Brain microvascular endothelial cell (primary cell): Measurements from ENCODE around the gene RCAN2.

ENCODE experiments used
- DNase-seq: peaks from one replicate; pipeline ENCODE4 v3.0.0-alpha.2; 2020
- H3K27ac ChIP-seq: fragments of 250-450 bp; sonication (Bioruptor Pico); 2 replicates; pipeline ENCODE4 v1.5.1; 2020; ENCODE audit warnings: mild to moderate bottlenecking, moderate library complexity
- H3K27me3 ChIP-seq: fragments of 250-450 bp; sonication (Bioruptor Pico); replicated peaks from 2 replicates; pipeline ENCODE4 v1.5.1; 2020; ENCODE audit warnings: mild to moderate bottlenecking
- H3K36me3 ChIP-seq: fragments of 250-450 bp; sonication (Bioruptor Pico); replicated peaks from 2 replicates; pipeline ENCODE4 v1.5.1; 2020; ENCODE audit warnings: mild to moderate bottlenecking
- H3K4me3 ChIP-seq: 2 replicates; pipeline ENCODE4 v1.5.1; 2011; ENCODE audit warnings: low read depth, mild to moderate bottlenecking, control low read depth, low read length, moderate library complexity
- in situ Hi-C: cut with HindIII; loops from 2 replicates; pipeline ENCODE4 v1.10.0; 2017; ENCODE audit warnings: low sequenced_read_pairs, low pct_ligation_motif_present
- TF ChIP-seq, protein P1 (sequence below): IDR thresholded peaks from 2 replicates; pipeline ENCODE4 v1.5.1; 2011; ENCODE audit warnings: low read depth, mild to moderate bottlenecking, moderate library complexity, low read length, control low read depth, inconsistent platforms; ENCODE audit errors: missing control alignments

The RCAN2 gene

DNA sequence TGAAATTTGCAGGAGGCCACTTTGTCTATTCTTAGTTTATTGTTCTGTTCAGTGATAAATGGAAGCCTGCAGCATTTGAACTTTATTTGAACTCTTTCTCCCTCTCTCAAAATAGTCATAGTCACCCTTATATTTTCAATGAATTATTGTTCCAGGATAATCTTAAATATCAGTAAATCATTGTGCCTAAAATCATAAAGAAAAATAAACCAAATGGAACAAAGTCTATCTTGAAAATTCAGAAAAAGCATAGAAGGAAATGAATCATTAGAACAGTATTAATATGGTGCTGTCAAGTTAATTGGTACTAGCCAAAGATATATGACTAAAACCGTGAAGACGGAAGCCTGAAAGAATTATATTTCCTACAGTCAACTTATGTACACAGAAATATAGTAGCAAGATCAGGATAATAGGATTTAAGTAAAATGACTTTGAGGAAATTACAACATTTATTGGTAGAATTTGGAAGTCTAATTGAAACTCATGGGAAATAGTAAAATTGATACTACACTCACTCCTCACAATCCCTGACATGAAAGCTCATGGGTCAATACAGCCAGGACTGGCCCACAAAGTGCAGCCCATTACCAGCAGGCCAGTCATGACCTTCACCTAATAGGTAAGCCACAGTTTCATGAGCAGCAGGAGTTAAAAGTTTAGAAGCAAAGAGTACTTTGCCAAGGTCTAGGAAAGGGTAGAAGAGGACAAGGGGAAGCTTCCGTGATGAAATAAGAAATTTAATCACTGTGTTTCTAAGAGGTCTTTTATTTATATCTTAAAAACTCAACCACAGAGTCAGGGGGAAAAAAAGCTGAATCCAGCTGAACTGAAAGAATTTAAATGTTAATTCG is 200.6 kb downstream of the RCAN2 start:
- no peaks in the 10 kb centered on the region for H3K36me3 ChIP-seq
- no peak overlapping the region for H3K27ac ChIP-seq
- in situ Hi-C loops: no loop called here
- H3K27me3 ChIP-seq: no peaks in the 10 kb centered on the region
- TF ChIP-seq, protein P1, sequence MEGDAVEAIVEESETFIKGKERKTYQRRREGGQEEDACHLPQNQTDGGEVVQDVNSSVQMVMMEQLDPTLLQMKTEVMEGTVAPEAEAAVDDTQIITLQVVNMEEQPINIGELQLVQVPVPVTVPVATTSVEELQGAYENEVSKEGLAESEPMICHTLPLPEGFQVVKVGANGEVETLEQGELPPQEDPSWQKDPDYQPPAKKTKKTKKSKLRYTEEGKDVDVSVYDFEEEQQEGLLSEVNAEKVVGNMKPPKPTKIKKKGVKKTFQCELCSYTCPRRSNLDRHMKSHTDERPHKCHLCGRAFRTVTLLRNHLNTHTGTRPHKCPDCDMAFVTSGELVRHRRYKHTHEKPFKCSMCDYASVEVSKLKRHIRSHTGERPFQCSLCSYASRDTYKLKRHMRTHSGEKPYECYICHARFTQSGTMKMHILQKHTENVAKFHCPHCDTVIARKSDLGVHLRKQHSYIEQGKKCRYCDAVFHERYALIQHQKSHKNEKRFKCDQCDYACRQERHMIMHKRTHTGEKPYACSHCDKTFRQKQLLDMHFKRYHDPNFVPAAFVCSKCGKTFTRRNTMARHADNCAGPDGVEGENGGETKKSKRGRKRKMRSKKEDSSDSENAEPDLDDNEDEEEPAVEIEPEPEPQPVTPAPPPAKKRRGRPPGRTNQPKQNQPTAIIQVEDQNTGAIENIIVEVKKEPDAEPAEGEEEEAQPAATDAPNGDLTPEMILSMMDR: no peak
- DNase-seq: no peak
- H3K4me3 ChIP-seq: no peak overlapping the region

DNA sequence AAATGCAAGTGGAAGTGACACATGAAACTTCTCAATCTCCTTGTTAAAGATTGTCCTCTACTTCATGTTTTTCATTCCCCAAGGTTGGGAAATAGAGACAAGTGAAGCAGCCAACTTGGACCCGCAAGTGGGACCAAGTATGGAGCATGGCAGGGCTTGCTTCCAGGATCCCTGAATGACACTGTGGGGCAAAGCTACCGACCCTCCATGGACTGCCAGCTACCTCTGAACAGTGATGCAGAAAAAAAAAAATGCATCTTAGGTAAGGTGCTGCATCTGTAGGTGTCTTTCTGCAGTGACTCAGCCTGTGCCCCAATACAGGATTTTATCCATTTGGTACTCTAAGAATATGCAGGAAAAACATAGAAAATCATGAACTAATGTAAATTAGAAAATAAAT is 201.4 kb downstream of the RCAN2 start:
- Histone ChIP-seq H3K27me3 (no peaks in the 10 kb centered on the region), H3K4me3 (no peak overlapping the region), H3K36me3 (no peaks in the 10 kb centered on the region), H3K27ac (no peak overlapping the region)
- TF ChIP-seq, protein P1: no peak
- DNase-seq: no peak
- in situ Hi-C loops: no loop called here

DNA sequence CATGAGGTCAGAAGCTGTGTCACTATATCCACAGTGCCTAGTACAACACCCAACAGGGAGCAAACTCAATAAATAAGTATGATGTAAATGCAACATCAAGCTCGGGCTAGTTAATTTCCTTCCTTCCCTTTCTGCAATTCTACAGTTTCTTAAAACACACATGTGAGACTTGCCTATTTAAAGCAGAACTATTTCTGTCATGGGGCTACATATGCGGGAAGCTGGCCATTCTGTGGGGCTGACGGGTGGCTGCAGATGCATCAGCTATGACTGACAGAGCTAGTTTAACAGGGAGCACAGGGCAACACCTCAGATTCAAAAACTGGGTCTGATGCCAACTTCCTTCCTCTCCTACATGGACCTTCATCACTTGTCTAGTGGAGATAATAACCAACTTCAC is 202.4 kb downstream of the RCAN2 start:
- in situ Hi-C loops: no loop called here
- TF ChIP-seq, protein P1: no peak
- DNase-seq: no peak
- Histone ChIP-seq H3K27me3 (no peaks in the 10 kb centered on the region), H3K4me3 (no peak overlapping the region), H3K27ac (no peak overlapping the region), H3K36me3 (no peaks in the 10 kb centered on the region)

DNA sequence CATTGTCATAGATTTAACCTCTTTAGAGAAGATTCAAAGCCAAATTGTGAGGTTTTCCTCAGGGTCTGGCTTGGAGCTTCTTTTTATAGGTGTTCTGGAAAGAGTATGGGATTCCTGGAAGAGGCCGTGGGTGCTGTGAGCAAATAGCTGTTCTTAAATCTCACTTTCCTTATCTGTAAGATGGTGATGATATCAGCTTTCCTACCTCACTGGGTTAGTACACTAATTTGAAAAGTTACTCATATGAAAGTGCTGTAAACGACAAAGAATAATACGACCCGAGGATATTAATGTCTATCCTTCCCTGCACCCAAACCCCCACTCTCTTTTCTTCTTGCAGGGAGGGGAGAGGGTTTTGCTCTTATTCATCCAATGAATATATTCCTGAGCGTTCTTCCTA is 203.6 kb downstream of the RCAN2 start:
- no peak for DNase-seq
- Histone ChIP-seq H3K27ac (no peak overlapping the region), H3K36me3 (no peaks in the 10 kb centered on the region), H3K4me3 (no peak overlapping the region), H3K27me3 (no peaks in the 10 kb centered on the region)
- TF ChIP-seq, protein P1: no peak
- in situ Hi-C loops: no loop called here

DNA sequence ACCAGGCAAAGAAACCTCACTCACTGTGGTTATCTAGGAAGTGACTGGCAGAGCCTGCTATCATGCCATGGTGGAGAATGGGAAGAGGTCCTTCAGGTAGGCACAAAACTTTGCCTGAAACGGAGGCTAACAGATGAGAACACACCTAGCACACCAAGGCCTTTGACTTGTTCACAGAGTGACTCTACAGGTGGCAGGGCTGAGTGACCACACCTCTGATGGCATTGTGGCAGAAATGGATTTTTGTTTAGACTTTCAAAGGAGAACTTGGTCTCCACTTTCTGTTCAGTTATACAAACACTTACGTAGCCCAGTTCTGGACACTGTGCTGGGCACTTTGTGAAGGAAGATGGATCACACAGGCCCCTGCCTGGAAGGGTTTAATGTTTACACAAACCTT is 204.2 kb downstream of the RCAN2 start:
- H3K27ac ChIP-seq: no peak overlapping the region
- H3K36me3 ChIP-seq: no peaks in the 10 kb centered on the region
- in situ Hi-C loops: no loop called here
- TF ChIP-seq, protein P1: no peak
- H3K27me3 ChIP-seq: no peaks in the 10 kb centered on the region
- no peak overlapping the region for H3K4me3 ChIP-seq
- no peak for DNase-seq

DNA sequence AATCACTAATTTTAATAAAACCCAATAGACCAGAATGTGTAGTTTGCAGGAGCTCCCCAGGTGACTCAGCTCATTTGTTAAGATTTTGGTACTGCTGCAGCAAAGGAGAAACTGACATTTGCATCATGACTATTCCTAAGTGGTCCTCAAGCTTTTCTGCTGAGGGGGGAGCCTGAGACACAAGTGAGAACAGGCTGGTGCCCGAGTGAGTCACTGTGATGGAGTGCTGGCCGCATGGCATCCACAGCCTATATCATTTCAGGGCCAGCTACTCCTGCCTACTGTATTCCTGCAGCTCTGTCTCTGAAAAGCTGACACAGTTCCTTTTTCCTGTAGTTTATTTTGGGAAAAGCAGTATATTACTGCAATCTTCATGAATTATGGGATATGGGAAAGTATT is 206.8 kb downstream of the RCAN2 start:
- in situ Hi-C loops: no loop called here

More for the DNA sequence above, 206.8 kb downstream of the RCAN2 start:
- TF ChIP-seq, protein P1: no peak
- Histone ChIP-seq H3K27me3 (no peaks in the 10 kb centered on the region), H3K36me3 (no peaks in the 10 kb centered on the region), H3K4me3 (no peak overlapping the region), H3K27ac (no peak overlapping the region)
- DNase-seq: no peak
